ENCODE data around the gene SAP30L.
A peak's percentile ranks its signal among the peaks of the same experiment; 100 is the strongest.

SAP30L gene

GRCh38 chr5:154466147-154466546 is 20.4 kb downstream of the SAP30L start:
- DNase-seq = no peak

DNA sequence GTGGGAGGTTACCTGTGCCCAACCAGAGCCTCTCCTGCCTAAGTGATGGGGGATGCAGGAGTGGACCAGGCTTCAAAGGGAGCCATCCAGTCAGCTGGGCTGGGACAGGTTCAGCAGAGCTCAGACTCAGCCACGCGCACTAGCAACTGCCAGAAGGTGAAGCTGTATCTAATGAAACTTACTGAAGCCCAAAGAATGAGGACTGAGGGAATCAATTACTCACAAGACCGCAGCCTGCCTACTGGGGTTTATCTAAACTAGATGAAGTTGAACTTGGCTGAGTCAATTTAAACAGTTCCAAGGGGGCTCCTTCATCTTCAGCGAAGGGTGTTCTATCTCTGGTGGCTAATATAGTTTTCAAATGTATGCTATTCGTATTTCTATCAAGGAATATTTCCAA is 20.9 kb downstream of the SAP30L start:
- DNase-seq = no peak

- peak; percentile 73 to 90 (median 81) for DNase-seq
Observed at GRCh38 chr5:154467655-154468354, 22.0 kb downstream of the SAP30L start.

DNA sequence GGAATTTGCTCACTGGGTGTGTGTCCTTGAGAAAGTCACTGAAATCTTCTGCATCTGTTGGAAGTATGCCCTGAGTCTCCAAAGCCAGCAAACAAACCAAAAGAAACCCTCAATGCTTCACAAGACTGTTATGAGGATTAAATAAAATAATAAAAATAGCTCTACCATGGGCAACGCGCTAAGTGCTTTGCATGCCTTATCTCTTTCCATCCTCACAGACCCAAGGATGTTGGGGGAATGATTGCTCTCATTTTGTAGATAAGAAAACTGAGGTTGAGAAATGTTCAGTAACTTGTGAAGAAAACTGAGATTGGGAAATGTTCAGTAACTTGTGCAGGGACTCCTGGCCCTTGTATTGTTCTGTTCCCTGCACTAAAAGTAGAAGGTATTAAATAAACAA is 24.3 kb downstream of the SAP30L start:
- no peak for DNase-seq

DNA sequence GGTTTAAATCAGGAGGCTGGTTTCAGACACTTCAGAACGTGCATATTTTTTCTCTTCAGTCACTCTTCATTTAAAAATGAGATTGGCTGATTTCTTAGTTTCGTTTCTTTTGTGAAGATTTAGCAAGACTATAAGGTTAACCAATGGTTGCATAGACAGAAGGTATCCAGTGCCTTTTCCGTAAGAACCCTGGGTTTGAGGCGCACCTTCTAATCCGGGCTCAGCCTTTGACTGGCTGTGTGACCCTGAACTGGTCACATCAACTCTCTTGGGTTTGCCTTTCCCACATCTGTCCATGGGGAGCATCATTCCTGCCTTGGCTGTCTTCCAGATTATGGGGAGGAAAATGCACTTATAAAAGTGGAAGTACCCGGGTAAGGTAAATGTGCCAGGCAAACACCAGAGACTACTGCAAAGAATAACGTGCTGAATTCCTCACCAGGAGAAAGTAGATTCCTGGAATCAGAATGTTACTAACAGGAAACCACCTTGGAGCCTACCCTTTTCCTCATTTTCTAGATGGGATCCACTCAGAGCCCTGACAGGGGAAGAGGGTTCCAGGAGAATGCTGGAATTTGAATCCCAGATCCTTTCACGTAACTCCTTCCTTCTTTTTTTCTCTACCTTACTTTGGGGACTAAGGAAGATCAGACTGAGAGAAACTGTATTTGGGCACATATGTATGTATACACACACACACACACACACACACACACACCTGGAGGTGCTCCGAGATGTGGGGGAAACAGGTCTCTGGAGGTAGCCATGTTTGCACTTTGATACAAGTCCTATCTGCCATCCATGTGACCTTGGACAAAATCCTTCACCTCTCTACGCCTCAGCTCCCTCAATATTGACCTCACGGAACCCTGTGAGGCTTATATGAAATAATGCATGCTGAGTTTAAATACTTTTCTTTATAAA is 25.4 kb downstream of the SAP30L start:
- DNase-seq = no peak

GRCh38 chr5:154472871-154473580 is 27.2 kb downstream of the SAP30L start:
- no peak for DNase-seq

GRCh38 chr5:154473581-154474283 is 27.9 kb downstream of the SAP30L start:
- DNase-seq = no peak

- DNase-seq = peak in 2 of 3 donors; percentile 30 to 41
Observed at GRCh38 chr5:154474396-154475334, 28.9 kb downstream of the SAP30L start.

GRCh38 chr5:154475591-154476353 is 30.0 kb downstream of the SAP30L start:
- peak in 1 of 3 donors; percentile 28 for DNase-seq

DNA sequence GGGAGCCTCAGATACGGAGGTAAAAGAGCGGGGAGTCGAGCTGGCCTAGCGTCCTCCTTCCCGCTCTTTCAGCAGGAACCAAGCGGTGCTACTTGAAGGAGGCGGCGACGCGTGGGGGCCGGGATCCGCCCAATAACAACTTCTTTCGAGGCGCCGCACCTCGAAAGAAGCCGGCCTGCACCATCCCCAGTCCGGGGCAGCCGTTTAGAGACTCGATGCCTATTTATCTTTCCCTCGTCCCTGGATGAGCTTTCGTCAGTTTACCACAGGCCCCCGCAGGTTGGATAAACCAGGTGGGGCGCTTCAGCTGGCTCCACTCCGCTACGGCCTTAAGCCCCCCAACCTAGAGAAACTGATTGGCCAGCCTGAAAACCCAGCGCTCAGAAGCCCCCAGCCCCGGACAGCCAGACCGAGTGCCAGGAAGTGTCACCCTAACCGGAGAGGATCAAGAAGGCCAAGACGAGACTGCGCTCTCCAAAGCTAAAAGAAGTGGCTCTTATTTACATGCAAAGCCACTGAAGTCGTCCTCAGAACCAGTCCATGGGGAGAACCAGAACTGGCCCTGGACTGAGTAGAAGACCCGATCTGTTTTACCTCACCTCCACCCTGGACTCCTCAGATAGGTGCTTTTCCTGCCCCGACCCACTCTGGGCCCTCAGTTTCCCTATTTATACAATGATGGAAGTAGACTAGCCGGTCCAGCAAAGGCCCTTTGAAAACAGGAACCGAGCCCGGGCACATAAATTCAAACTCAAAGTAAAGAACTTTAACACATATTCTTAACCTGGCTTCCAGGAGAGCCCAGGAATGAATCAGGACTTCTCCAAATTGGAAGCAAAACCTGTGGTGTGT is 30.8 kb downstream of the SAP30L start:
- peak in 2 of 3 donors; percentile 27 to 31 for DNase-seq

DNA sequence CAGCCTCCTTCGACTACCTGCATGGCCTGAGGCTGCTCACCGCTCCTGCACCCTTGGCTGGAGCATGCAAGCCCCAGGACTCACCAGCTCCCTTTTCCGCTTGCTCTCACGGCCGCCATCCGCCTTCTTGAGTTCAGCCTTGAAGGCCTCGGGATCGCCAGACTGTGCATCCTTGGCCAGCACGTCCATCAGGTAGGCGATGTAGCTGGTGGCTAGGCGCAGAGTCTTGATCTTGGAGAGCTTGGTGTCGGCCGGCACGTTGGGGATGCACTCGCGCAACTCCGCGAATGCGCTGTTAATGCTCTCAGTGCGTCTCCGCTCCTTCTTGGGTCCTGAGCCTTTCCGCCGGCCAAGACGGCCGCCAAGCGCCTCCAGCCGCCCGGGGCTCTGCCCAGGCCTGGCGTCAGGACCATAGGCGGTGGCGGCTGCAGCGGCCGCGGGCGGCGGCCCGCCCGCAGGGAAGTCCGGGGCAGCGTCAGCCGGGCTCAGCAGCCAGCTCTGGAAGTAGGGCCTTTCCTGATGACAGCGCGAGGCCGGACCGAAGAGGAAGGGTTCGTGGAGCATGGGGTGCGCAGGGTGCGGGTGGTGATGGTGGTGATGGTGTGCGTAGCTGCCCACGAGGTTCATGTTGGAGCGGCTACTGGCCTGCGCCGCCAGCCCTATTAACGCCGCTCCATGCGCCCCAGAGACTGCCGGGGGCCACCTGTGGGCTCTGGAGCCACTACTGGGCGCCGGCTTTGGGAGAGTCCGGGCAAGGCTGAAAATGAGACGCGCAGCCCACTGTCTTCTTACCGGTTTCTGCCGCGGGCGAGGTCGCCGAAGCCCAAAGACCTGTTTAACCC is 31.8 kb downstream of the SAP30L start:
- DNase-seq = peak; percentile 86 to 93 (median 86)

- peak in 1 of 3 donors; percentile 20 for DNase-seq
Observed at GRCh38 chr5:154478224-154478565, 32.4 kb downstream of the SAP30L start, which contains the start of gene HAND1. Gene HAND1, minus strand, starts transcription at chr5:154478227. Its CDS starts 219 bp downstream, at chr5:154478008.

DNA sequence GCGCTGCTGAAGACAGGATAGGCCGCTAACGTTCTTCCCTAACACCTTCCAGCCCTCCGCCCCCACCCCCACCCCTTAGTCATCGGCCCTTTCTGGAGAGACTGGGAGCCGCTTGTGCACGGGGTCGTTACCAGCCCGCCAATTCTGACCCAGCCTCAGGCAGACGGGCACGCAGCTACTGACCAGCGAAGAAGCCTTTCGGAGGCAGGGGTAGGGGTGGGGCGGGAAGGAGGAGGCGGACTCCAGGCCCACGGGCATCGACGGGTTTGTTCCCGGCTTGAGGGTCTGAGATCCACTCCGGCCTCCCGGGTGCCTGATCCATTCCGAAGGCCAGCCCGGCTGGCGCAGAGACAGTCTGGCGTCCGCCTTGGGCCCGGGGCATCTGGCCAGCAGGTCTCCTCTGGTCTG is 33.0 kb downstream of the SAP30L start:
- DNase-seq = no peak

DNA sequence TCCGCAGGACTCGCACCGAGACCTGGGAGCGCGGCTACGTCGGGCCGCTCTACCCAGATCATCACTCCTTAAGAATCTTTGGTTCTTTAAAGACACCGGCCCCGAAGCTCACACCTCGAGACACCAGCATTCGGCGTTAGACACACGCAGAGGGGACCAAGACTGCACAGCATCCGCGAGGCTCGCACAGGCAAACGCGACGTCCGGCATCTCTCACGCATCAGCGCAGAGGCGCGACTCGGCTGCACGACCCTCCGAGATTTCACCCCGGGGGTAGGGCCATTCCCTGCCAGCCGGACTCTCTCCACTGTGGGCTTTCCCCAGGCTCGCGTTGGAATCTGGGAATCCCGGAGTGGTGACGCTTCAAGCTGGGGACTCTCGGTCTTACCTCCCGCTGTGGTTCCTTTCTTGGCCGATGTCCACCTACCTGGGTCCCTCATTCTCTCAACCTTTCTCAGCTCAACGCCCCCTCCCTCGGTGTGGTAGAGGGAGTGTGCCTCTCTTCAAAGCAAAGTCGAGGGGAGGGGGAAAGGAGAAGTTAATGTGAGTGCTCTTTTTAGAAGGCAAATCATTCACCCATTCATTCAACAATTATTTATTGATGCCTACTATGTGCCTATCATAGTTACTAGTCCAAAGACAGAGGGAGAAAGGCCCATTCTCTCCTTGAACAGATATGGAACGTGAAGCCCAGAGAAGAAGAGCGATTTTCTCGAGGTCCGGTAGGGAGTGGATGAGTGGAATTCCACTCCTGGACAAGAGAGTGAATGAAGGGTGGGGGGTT is 33.6 kb downstream of the SAP30L start:
- DNase-seq = peak in 1 of 3 donors; percentile 36

- peak in 1 of 3 donors; percentile 17 for DNase-seq
Observed at GRCh38 chr5:154479944-154480750, 34.4 kb downstream of the SAP30L start.

DNA sequence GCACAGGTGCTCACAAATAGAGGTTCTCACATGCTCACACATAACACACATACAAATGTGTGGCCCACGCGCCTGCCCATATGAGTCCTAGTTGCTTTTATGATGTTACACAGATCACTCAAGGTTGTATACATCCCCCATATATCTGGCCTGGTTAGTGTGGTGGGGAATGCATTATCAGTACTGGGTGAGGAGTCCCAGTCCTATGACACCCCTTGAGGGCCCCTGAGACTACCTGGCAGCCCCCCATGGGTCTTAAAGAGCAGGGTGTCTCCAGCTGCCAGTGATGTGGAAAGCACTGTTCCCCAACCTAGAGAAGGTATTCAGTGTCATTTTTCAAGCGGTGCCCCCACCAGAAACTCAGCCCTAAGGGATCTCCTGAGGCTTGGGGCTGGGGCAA is 35.0 kb downstream of the SAP30L start:
- no peak for DNase-seq

Measured in suppressor macrophage treated with lipopolysaccharide for 1 hour (primary cell).